Measurements from ENCODE around the gene ST6GALNAC5.

GRCh38 chr1:77015748-77016341 lies 148.6 kb downstream of the ST6GALNAC5 start:
- TF ChIP-seq, protein P1, sequence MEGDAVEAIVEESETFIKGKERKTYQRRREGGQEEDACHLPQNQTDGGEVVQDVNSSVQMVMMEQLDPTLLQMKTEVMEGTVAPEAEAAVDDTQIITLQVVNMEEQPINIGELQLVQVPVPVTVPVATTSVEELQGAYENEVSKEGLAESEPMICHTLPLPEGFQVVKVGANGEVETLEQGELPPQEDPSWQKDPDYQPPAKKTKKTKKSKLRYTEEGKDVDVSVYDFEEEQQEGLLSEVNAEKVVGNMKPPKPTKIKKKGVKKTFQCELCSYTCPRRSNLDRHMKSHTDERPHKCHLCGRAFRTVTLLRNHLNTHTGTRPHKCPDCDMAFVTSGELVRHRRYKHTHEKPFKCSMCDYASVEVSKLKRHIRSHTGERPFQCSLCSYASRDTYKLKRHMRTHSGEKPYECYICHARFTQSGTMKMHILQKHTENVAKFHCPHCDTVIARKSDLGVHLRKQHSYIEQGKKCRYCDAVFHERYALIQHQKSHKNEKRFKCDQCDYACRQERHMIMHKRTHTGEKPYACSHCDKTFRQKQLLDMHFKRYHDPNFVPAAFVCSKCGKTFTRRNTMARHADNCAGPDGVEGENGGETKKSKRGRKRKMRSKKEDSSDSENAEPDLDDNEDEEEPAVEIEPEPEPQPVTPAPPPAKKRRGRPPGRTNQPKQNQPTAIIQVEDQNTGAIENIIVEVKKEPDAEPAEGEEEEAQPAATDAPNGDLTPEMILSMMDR (IDR thresholded peaks at IDR 0.05; ENCODE audit: insufficient read depth, low read length, poor library complexity, severe bottlenecking) = no peak
- TF ChIP-seq EZH2phosphoT487 (conservative IDR thresholded peaks at IDR 0.05; ENCODE audit: low read length) = no peak

All from SU-DHL-6 (cell line).